K562 treated with DMSO at 1 percent for 4 hours (cell line): ENCODE data around the gene SLC66A2. TPM values are rescaled to one million over a fixed set of nuclear protein-coding genes. Genes with fewer than 3 reads are reported as not detected.

Source experiments
- total RNA-seq: library from RNA; unstranded; fragments of 300-600 nt; gene quantifications from 2 replicates; pipeline ENCODE4 v1.2.3, GENCODE V29; 2022; ENCODE audit not compliant: insufficient read depth

SLC66A2 gene
- 12.6 and 15.5 TPM in 2 replicates for total RNA-seq

GRCh38 chr18:79951545-79952455 lies at the start of gene SLC66A2:
TSS of gene SLC66A2 (minus strand) at chr18:79951653. CDS start at chr18:79950926, 727 bp downstream.

DNA sequence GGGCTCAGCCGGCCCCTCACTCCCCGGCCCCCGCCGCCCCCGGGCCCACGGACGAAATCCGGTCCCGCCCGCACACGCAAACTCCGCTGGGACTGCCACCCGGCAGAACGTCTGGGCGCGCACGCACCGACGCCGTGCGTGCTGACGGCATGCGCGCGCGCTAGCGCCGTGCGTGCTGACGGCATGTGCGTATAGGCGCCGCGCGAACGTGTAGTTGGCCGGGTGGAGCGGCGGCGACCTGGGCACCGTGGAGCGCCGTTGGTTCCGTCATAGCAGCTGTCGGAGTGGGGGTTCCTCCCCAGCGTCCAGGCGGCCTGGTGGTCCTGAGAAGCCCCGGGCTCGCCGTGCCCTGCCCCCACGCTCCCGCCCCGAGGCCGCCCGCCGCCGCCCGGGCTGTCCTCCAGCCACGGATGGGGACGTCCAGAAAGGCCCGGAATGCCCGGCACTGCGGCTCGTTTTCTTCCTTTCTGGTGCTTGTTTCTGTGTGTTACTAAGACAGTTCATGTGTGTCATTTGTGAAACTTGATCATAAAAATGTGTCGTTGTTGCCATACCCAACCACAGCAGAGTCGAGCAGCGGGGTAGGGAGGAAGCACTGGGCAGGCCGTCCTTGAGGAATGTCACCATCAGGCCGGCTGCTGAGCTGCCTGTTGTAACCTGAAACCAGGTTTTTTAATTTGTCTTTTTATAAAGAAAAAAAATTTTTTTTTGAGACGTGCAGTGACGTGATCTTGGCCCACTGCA lies 37.2 kb upstream of the SLC66A2 start, which contains the start of gene TXNL4A:
TSS of gene TXNL4A (minus strand) at position 113 of the 744 bp plus-strand sequence. CDS start 171 bp downstream, outside the sequence.

DNA sequence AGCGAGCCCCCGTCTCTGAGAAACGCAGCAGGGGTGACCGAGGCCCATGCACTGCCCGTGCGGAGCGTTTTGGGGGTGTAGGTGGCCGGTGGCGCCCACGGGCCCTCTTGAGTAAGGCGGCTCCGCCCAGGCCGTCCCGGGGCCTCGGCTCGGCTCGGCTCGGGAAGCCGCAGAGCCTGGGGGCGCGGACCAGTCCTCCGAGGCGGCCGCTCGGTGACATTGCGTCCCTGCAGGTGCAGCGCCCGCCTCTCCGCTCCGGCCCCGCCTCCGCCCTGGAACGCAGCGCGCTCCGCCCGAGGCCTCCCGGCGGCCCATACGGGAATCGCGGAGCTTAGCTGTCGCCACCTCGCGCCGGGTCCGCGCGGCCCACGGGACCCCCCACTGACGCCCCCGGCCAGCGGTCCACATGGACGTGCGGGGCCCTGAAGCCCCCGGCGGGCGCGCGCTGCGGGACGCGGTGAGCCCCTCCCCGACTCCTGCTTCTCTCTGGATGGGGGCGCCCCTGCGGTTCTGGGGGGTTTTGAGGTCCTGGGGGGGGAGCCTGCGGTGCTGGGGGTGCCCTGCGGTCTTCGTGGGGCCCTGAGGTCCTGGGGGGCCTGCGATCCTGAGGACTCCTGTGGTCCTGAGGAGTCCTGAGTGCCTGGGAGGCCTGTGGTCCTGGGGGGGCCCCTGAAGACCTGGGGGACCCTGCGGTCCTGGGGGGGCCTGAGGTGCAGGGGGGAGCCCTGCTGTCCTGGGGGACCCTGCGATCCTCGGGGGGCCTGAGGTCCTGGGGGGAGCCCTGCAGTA lies 13.1 kb upstream of the SLC66A2 start, which contains the start of gene HSBP1L1:
TSS of gene HSBP1L1 (plus strand) at position 314 of the 789 bp plus-strand sequence. CDS start at position 407, 93 bp downstream.

Other genes starting within 250 kb of the SLC66A2 start
- 0.44 TPM in 1 of 2 replicates, not detected in the other for gene KCNG2, start 153.7 kb downstream of the SLC66A2 start, total RNA-seq
- gene HSBP1L1, start 13.0 kb upstream of the SLC66A2 start, total RNA-seq, result 1.1 TPM in 1 of 2 replicates, not detected in the other
- 41.1 and 56.7 TPM in 2 replicates for gene TXNL4A, start 36.9 kb upstream of the SLC66A2 start, total RNA-seq
- gene RBFA, start 82.8 kb upstream of the SLC66A2 start, total RNA-seq, result 9.2 and 10.1 TPM in 2 replicates
- gene ADNP2, start 157.6 kb upstream of the SLC66A2 start, total RNA-seq, result 8.3 and 9.2 TPM in 2 replicates